HEK293T (cell line): ENCODE data around the gene DPEP2NB.

Source experiments
- CTCF ChIA-PET: fragments of 350-600 bp; formaldehyde crosslinking; extraction: SDS; loops from one replicate; lab custom pipeline; 2021; ENCODE audit warnings: antibody characterized with exemption, inconsistent platforms; lab: Yijun Ruan, JAX
- POLR2A ChIA-PET: fragments of 350-600 bp; formaldehyde crosslinking; extraction: SDS; loops from one replicate; lab custom pipeline; 2020; ENCODE audit warnings: antibody characterized with exemption, inconsistent platforms; lab: Yijun Ruan, JAX
- DNase-seq: peaks from one replicate; pipeline ENCODE4 v3.0.0; 2012; ENCODE audit warnings: mixed read lengths; ENCODE audit errors: extremely low spot score
- ARNT ChIP-seq: fragments of 450-650 bp; IDR thresholded peaks from 2 replicates; pipeline ENCODE4 v1.6.1; 2017; ENCODE audit warnings: mild to moderate bottlenecking
- BHLHE40 ChIP-seq: fragments of 450-650 bp; IDR thresholded peaks from 2 replicates; pipeline ENCODE4 v1.6.1; 2016; ENCODE audit warnings: mild to moderate bottlenecking, moderate library complexity, borderline replicate concordance
- CTBP1 ChIP-seq: fragments of 450-650 bp; IDR thresholded peaks from 2 replicates; pipeline ENCODE4 v1.6.1; 2016; ENCODE audit warnings: borderline replicate concordance
- ELF4 ChIP-seq: fragments of 450-650 bp; IDR thresholded peaks from 2 replicates; pipeline ENCODE4 v1.6.1; 2017; ENCODE audit warnings: antibody characterized with exemption
- FOXA1 ChIP-seq: fragments of 450-650 bp; IDR thresholded peaks from 2 replicates; pipeline ENCODE4 v1.6.1; 2016; ENCODE audit warnings: mild to moderate bottlenecking
- FOXK2 ChIP-seq: fragments of 450-650 bp; IDR thresholded peaks from 2 replicates; pipeline ENCODE4 v1.6.1; 2016; ENCODE audit warnings: mild to moderate bottlenecking
- FOXM1 ChIP-seq: fragments of 450-650 bp; IDR thresholded peaks from 2 replicates; pipeline ENCODE4 v1.6.1; 2017; ENCODE audit warnings: mild to moderate bottlenecking, borderline replicate concordance
- HDGF ChIP-seq: fragments of 450-650 bp; IDR thresholded peaks from 2 replicates; pipeline ENCODE4 v1.6.1; 2017; ENCODE audit warnings: antibody characterized with exemption, borderline replicate concordance
- L3MBTL2 ChIP-seq: fragments of 450-650 bp; conservative IDR thresholded peaks from 2 replicates; pipeline ENCODE4 v1.6.1; 2016; ENCODE audit warnings: mild to moderate bottlenecking
- LEF1 ChIP-seq: fragments of 450-650 bp; IDR thresholded peaks from 2 replicates; pipeline ENCODE4 v1.6.1; 2017; ENCODE audit warnings: mild to moderate bottlenecking, borderline replicate concordance
- NFRKB ChIP-seq: fragments of 450-650 bp; IDR thresholded peaks from 2 replicates; pipeline ENCODE4 v1.6.1; 2016; ENCODE audit warnings: mild to moderate bottlenecking, moderate library complexity
- SP1 ChIP-seq: fragments of 450-650 bp; IDR thresholded peaks from 2 replicates; pipeline ENCODE4 v1.6.1; 2017
- SUZ12 ChIP-seq: fragments of 450-650 bp; IDR thresholded peaks from 2 replicates; pipeline ENCODE4 v1.6.1; 2016; ENCODE audit warnings: mild to moderate bottlenecking
- TARDBP ChIP-seq: fragments of 450-650 bp; IDR thresholded peaks from 2 replicates; pipeline ENCODE4 v1.6.1; 2016
- ZNF384 ChIP-seq: fragments of 450-650 bp; IDR thresholded peaks from 2 replicates; pipeline ENCODE4 v1.6.1; 2016
- TF ChIP-seq, protein P1 (sequence below): fragments of 450-650 bp; IDR thresholded peaks from 2 replicates; pipeline ENCODE4 v1.6.1; 2016

The DPEP2NB gene

DNA sequence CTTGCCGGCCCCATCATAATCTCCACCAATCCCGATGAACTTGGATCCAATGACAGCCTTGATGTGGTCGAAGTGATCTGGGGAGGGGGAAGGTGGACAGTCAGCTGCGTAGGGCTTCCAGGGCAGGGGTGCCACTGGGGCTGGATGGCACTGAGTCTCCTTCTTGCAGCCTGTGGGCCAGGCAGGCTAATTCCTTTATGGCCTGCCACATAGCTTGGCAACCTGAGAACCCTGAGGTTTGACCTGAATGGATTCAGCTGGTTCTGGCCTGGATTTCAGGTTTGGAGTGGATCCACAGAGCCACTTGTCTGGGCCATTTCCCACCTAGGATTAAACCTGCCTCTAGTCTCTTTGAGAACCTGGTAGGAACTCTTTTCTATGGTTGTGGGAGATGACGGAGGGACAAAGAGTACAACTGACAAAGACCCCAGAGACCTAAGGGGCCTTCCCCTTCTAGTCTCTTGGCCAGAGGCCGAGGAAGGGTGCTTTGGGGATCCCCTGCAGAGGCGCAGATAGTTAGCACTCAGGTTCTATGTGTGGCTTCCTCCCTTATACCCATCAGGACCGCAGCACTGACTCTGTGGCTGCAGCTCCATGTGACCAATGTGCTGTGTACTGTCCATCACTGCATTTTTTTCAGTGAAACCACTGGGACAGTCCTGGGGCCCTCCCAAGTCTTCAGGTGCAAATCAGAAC is 26.2 kb downstream of the DPEP2NB start:
- ChIA-PET POLR2A (no interaction called here), CTCF (interaction anchor here (1.0 kb wide), 1 partner anchor 12 kb away, joined by 3 read pairs; no protein-coding TSS in a partner anchor)
- TF ChIP-seq FOXM1, result no peak
- no peak for TF ChIP-seq SUZ12
- TF ChIP-seq SP1, result no peak
- no peak for TF ChIP-seq FOXA1
- no peak for TF ChIP-seq HDGF
- TF ChIP-seq TARDBP, result no peak
- TF ChIP-seq, protein P1, sequence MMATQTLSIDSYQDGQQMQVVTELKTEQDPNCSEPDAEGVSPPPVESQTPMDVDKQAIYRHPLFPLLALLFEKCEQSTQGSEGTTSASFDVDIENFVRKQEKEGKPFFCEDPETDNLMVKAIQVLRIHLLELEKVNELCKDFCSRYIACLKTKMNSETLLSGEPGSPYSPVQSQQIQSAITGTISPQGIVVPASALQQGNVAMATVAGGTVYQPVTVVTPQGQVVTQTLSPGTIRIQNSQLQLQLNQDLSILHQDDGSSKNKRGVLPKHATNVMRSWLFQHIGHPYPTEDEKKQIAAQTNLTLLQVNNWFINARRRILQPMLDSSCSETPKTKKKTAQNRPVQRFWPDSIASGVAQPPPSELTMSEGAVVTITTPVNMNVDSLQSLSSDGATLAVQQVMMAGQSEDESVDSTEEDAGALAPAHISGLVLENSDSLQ, result no peak
- no peak for TF ChIP-seq BHLHE40
- TF ChIP-seq FOXK2, result no peak
- no peak for TF ChIP-seq CTBP1
- no peak for TF ChIP-seq LEF1
- TF ChIP-seq L3MBTL2, result no peak
- no peak for TF ChIP-seq ARNT
- TF ChIP-seq NFRKB, result no peak
- TF ChIP-seq ELF4, result no peak
- no peak for TF ChIP-seq ZNF384
- no peak for DNase-seq

- TF ChIP-seq SP1 (no peak), CTBP1 (no peak), LEF1 (no peak), TARDBP (no peak), ZNF384 (no peak), ARNT (no peak), FOXA1 (no peak), HDGF (no peak), SUZ12 (no peak), L3MBTL2 (no peak)
- TF ChIP-seq, protein P1, result no peak
- POLR2A ChIA-PET, result interaction anchor here (1.2 kb wide), 1 partner anchor 51 kb away, joined by 4 read pairs; no protein-coding TSS in a partner anchor
- CTCF ChIA-PET, result no interaction called here
- no peak for DNase-seq
Observed at GRCh38 chr16:67988675-67989074, 27.0 kb downstream of the DPEP2NB start.

GRCh38 chr16:67987460-67988160 is 28.1 kb downstream of the DPEP2NB start:
- ChIA-PET POLR2A (interaction anchor here (1.2 kb wide), 1 partner anchor 52 kb away, joined by 4 read pairs; no protein-coding TSS in a partner anchor), CTCF (no interaction called here)
- TF ChIP-seq FOXK2 (no peak), BHLHE40 (no peak), ARNT (no peak), NFRKB (no peak), ELF4 (no peak), SUZ12 (no peak), CTBP1 (no peak), SP1 (no peak), L3MBTL2 (no peak), ZNF384 (no peak), LEF1 (no peak), HDGF (no peak), FOXM1 (no peak)
- TF ChIP-seq, protein P1, result no peak
- DNase-seq, result no peak

DNA sequence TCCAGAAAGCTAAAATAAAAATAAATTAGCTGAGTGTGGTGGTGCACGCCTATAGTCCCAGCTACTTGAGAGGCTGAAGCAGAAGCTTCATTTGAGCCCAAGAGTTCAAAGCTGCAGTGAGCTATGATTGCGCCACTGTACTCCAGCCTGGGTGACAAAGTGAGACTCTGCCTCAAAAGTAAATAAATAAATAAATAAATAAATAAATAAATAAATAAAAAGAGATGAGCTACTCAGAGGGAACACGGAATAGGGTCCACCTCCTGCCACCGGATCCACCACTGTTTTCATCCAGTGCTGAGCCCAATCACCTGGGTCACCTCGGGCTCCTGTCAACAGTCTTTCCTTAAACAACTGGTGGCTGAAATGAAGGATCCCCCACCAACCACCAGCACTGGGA is 28.8 kb downstream of the DPEP2NB start:
- DNase-seq, result no peak
- ChIA-PET CTCF (no interaction called here), POLR2A (interaction anchor here (0.6 kb wide), 1 partner anchor 251 kb away, joined by 3 read pairs; no protein-coding TSS in a partner anchor)
- TF ChIP-seq ZNF384 (no peak), BHLHE40 (no peak), L3MBTL2 (no peak)

DNA sequence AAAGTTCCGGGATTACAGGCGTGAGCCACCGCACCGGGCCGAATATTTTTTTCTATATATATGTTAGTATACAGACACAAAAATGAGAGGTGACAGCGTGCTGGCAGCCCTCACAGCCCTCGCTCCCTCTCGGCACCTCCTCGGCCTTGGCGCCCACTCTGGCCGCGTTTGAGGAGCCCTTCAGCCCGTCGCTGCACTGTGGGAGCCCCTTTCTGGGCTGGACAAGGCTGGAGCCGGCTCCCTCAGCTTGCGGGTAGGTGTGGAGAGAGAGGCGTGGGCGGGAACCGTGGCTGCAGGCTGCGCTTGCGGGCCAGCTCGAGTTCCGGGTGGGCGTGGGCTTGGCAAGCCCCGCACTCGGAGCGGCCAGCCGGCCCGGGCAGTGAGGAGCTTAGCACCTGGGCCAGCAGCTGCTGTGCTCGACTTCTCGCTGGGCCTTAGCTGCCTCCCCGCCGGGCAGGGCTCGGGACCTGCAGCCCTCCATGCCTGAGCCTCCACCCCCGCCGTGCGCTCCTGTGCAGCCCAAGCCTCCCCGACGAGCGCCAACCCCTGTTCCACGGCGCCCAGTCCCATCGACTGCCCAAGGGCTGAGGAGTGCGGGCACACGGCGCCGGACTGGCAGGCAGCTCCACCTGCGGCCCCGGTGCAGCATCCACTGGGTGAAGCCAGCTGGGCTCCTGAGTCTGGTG is 33.6 kb downstream of the DPEP2NB start:
- no peak for TF ChIP-seq L3MBTL2
- TF ChIP-seq FOXK2, result no peak
- TF ChIP-seq BHLHE40, result no peak
- no peak for TF ChIP-seq NFRKB
- no peak for TF ChIP-seq SP1
- TF ChIP-seq TARDBP, result no peak
- TF ChIP-seq LEF1, result no peak
- TF ChIP-seq ELF4, result no peak
- no peak for TF ChIP-seq FOXM1
- TF ChIP-seq FOXA1, result no peak
- TF ChIP-seq ZNF384, result no peak
- no peak for TF ChIP-seq HDGF
- no peak for TF ChIP-seq CTBP1
- TF ChIP-seq SUZ12, result no peak
- no peak for TF ChIP-seq ARNT
- TF ChIP-seq, protein P1, result no peak
- CTCF ChIA-PET, result no interaction called here

More for the DNA sequence above, 33.6 kb downstream of the DPEP2NB start:
- no peak for DNase-seq
- POLR2A ChIA-PET, result no interaction called here
